MG63 (cell line): ENCODE measurements around the gene FAR2. TPM values are rescaled to one million over a fixed set of nuclear protein-coding genes. Genes with fewer than 3 reads are reported as not detected.

ENCODE experiments used
- DNase-seq: peaks from one replicate; pipeline ENCODE4 v3.0.0-alpha.2; 2020
- H3K27me3 ChIP-seq: fragments of 250-450 bp; sonication (Bioruptor Pico); 2 replicates; pipeline ENCODE4 v1.5.1; 2020; ENCODE audit warnings: mild to moderate bottlenecking, moderate library complexity
- H3K36me3 ChIP-seq: fragments of 250-450 bp; sonication (Bioruptor Pico); 2 replicates; pipeline ENCODE4 v1.5.1; 2020; ENCODE audit warnings: mild to moderate bottlenecking, moderate library complexity
- H3K4me3 ChIP-seq: fragments of 250-450 bp; sonication (Bioruptor Pico); 2 replicates; pipeline ENCODE4 v1.5.1; 2020; ENCODE audit warnings: mild to moderate bottlenecking, moderate library complexity
- H3K9me3 ChIP-seq: fragments of 250-450 bp; sonication (Bioruptor Pico); 2 replicates; pipeline ENCODE4 v1.5.1; 2020; ENCODE audit warnings: mild to moderate bottlenecking, moderate library complexity
- total RNA-seq: library from RNA; depleted of rRNA; stranded (reverse); fragments of >200 nt; shearing (Covaris generic); gene quantifications from 2 replicates; pipeline ENCODE4 v1.2.3, GENCODE V29; 2014; ENCODE audit warnings: low replicate concordance

FAR2 gene
- total RNA-seq, 1 experiment from 2014 or later, result 19.5 TPM

GRCh38 chr12:29147731-29148595 lies 1.1 kb upstream of the FAR2 start:
- H3K9me3 ChIP-seq, result peaks cover 5% of the 10 kb centered on the region; the same call in 1 of the 2 replicates
- H3K36me3 ChIP-seq, result no peaks in the 10 kb centered on the region; the same call in 1 of the 2 replicates
- peak overlapping the region; percentile 81 for H3K4me3 ChIP-seq
- peak; percentile 74 for DNase-seq
- no peaks in the 10 kb centered on the region for H3K27me3 ChIP-seq

- DNase-seq, result no peak
- peaks cover 5% of the 10 kb centered on the region; the same call in 1 of the 2 replicates for H3K9me3 ChIP-seq
- peak overlapping the region; percentile 81 for H3K4me3 ChIP-seq
- no peaks in the 10 kb centered on the region; the same call in 1 of the 2 replicates for H3K36me3 ChIP-seq
- H3K27me3 ChIP-seq, result no peaks in the 10 kb centered on the region
Observed at GRCh38 chr12:29148596-29148910, 525 bp upstream of the FAR2 start.

GRCh38 chr12:29149691-29150281 lies 708 bp downstream of the FAR2 start:
- DNase-seq, result no peak
- Histone ChIP-seq H3K36me3 (no peaks in the 10 kb centered on the region; the same call in 1 of the 2 replicates), H3K9me3 (peaks cover 5% of the 10 kb centered on the region; the same call in 1 of the 2 replicates), H3K27me3 (no peaks in the 10 kb centered on the region), H3K4me3 (peak overlapping the region; percentile 81)

- Histone ChIP-seq H3K36me3 (no peaks in the 10 kb centered on the region; the same call in 1 of the 2 replicates), H3K9me3 (peaks cover 5% of the 10 kb centered on the region; the same call in 1 of the 2 replicates), H3K27me3 (no peaks in the 10 kb centered on the region), H3K4me3 (peak overlapping the region; percentile 81; the same call in 1 of the 2 replicates)
- DNase-seq, result no peak
Observed at GRCh38 chr12:29150462-29150861, 1.4 kb downstream of the FAR2 start.

- H3K27me3 ChIP-seq, result no peaks in the 10 kb centered on the region
- H3K36me3 ChIP-seq, result no peaks in the 10 kb centered on the region; the same call in 1 of the 2 replicates
- no peak overlapping the region for H3K4me3 ChIP-seq
- DNase-seq, result no peak
- no peaks in the 10 kb centered on the region for H3K9me3 ChIP-seq
Observed at GRCh38 chr12:29152223-29152868, 3.3 kb downstream of the FAR2 start.

- H3K9me3 ChIP-seq, result no peaks in the 10 kb centered on the region
- DNase-seq, result no peak
- H3K36me3 ChIP-seq, result peaks cover under 1% of the 10 kb centered on the region
- no peak overlapping the region for H3K4me3 ChIP-seq
- no peaks in the 10 kb centered on the region for H3K27me3 ChIP-seq
Observed at GRCh38 chr12:29152981-29153630, 4.0 kb downstream of the FAR2 start.

GRCh38 chr12:29155079-29155478 lies 6.0 kb downstream of the FAR2 start:
- no peaks in the 10 kb centered on the region for H3K27me3 ChIP-seq
- no peaks in the 10 kb centered on the region for H3K9me3 ChIP-seq
- DNase-seq, result peak; percentile 35
- peaks cover 16% of the 10 kb centered on the region for H3K36me3 ChIP-seq
- no peak overlapping the region for H3K4me3 ChIP-seq

GRCh38 chr12:29157486-29157946 lies 8.4 kb downstream of the FAR2 start:
- H3K4me3 ChIP-seq, result no peak overlapping the region
- H3K27me3 ChIP-seq, result no peaks in the 10 kb centered on the region
- H3K36me3 ChIP-seq, result peaks cover 22% of the 10 kb centered on the region
- H3K9me3 ChIP-seq, result no peaks in the 10 kb centered on the region
- peak; percentile 26 for DNase-seq

- H3K27me3 ChIP-seq, result no peaks in the 10 kb centered on the region
- no peaks in the 10 kb centered on the region for H3K9me3 ChIP-seq
- no peak overlapping the region for H3K4me3 ChIP-seq
- peaks cover 23% of the 10 kb centered on the region for H3K36me3 ChIP-seq
- DNase-seq, result no peak
Observed at GRCh38 chr12:29158115-29158763, 9.2 kb downstream of the FAR2 start.

- no peak for DNase-seq
- Histone ChIP-seq H3K27me3 (no peaks in the 10 kb centered on the region), H3K4me3 (no peak overlapping the region), H3K36me3 (peaks cover 28% of the 10 kb centered on the region), H3K9me3 (no peaks in the 10 kb centered on the region)
Observed at GRCh38 chr12:29159661-29160060, 10.6 kb downstream of the FAR2 start.

- no peaks in the 10 kb centered on the region for H3K27me3 ChIP-seq
- no peak overlapping the region for H3K4me3 ChIP-seq
- no peaks in the 10 kb centered on the region for H3K9me3 ChIP-seq
- DNase-seq, result no peak
- H3K36me3 ChIP-seq, result peaks cover 28% of the 10 kb centered on the region
Observed at GRCh38 chr12:29160230-29160629, 11.2 kb downstream of the FAR2 start.

GRCh38 chr12:29163146-29163545 lies 14.1 kb downstream of the FAR2 start:
- H3K36me3 ChIP-seq, result peaks cover 53% of the 10 kb centered on the region
- no peak for DNase-seq
- H3K9me3 ChIP-seq, result peaks cover 10% of the 10 kb centered on the region
- H3K27me3 ChIP-seq, result no peaks in the 10 kb centered on the region
- no peak overlapping the region for H3K4me3 ChIP-seq

GRCh38 chr12:29164477-29165393 lies 15.7 kb downstream of the FAR2 start:
- DNase-seq, result peak; percentile 15
- Histone ChIP-seq H3K4me3 (peak overlapping the region; percentile 2; the same call in 1 of the 2 replicates), H3K36me3 (peaks cover 56% of the 10 kb centered on the region), H3K27me3 (no peaks in the 10 kb centered on the region), H3K9me3 (peaks cover 23% of the 10 kb centered on the region)

- DNase-seq, result no peak
Observed at GRCh38 chr12:29167445-29167844, 18.4 kb downstream of the FAR2 start.

GRCh38 chr12:29167988-29168387 lies 18.9 kb downstream of the FAR2 start:
- H3K4me3 ChIP-seq, result no peak overlapping the region
- peaks cover 51% of the 10 kb centered on the region for H3K9me3 ChIP-seq
- no peak for DNase-seq
- peaks cover 77% of the 10 kb centered on the region for H3K36me3 ChIP-seq
- H3K27me3 ChIP-seq, result no peaks in the 10 kb centered on the region

More at GRCh38 chr12:29167445-29167844, 18.4 kb downstream of the FAR2 start:
- H3K27me3 ChIP-seq, result no peaks in the 10 kb centered on the region
- peaks cover 47% of the 10 kb centered on the region for H3K9me3 ChIP-seq
- peaks cover 73% of the 10 kb centered on the region for H3K36me3 ChIP-seq
- H3K4me3 ChIP-seq, result no peak overlapping the region
